NCI-H748 (cell line): ENCODE measurements around the gene PRKCE.

ENCODE experiments used
- DNase-seq: peaks from one replicate; lab custom pipeline; 2025; ENCODE audit not compliant: unreplicated experiment; lab: John Stamatoyannopoulos, UW

The PRKCE gene

DNA sequence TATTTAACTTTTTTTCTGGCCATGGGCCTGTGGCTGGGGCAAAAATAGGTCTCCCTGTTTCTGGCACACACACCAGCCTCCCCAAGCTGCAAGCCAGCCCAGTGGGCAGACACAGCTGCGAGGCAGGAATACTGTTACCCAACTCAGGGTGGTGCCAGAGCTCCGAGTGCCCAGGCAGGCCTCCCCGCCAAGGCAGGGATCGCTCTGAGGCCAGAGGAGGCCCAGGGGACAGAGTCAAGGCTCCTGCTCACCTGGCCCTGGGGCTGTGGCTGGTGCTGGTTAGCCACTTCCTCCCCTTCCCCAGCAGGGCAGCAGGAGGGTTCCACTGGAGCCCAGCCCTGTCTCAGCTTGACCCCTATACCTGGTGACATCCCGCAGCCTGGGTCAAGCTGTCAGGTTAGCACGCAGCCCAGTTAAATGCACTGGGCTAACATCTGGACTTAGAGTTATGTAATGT is 578.7 kb downstream of the PRKCE start:
- no peak for DNase-seq

DNA sequence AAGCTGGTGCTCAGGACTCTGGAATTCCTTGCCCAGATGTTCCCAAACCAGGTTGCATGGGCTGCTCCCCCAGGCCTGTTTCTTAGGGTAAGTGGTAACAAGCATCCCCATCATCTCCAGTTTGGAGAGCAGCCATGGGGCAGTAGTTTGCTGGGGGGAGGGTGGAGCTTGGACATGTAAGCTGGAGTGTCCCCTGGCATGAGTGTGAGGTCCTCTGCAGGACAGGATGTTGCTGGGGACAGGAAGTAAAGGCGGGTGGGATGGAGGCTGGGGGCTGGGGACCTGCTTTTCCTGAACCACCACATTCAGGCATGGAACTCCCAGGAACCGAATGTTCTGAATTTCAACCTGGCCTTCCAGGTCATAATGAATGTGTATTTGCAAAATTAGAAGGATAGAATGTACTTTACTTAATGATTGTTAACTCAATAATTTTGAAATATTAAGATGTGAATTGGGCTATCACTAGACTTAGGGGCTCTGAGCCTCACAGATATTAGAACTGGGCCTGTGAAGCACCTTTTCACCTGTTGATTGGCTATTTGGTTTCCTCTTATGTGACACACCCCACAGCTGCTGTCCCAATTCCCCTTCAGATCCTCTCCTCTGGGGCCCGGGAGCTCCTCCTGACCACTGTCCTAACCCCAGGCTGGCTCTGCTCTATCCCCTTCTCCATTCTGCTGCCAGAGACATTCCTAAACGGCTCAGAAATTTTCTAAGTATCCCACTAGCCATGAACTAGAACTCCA is 579.4 kb downstream of the PRKCE start:
- DNase-seq, result no peak

DNA sequence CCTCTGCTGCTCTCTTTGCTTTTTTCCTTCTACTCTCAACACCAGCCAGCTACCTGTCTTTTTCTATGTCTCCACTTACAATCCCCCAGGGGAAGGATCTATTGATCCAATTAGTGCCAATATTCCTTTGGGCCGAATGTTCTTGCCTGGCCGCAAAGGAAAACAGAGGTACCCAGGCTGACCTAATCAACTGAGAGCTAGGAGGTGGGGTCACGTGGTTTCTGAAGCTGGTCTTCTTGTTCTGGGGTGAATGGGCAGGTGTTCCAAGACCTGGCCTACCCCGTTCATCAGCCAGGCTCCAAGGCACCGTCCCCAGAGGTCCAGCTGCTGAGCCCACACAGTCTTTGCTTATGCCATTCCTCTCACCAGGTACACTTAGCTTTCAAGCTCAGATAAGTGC is 580.2 kb downstream of the PRKCE start:
- DNase-seq, result no peak

DNA sequence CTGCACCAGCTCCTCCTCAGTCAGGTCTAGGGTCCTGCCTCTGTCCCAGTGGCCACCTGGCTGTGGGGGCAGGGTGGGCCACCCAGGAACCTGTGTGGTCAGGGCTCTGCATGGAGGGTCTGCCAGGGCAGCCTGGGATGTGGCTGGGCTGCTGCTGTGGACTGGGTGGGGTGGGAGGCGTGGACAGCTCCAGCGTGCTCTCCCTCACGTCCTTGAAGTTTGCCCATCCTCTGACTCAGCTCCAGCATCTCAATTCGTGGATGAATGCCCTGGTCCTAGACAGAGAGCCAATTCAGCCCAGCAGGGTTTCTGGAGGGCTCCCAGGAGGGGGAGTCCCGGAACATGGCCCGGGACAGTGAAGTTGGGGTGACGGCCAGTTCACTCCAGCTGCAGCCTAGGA is 581.4 kb downstream of the PRKCE start:
- no peak for DNase-seq

DNA sequence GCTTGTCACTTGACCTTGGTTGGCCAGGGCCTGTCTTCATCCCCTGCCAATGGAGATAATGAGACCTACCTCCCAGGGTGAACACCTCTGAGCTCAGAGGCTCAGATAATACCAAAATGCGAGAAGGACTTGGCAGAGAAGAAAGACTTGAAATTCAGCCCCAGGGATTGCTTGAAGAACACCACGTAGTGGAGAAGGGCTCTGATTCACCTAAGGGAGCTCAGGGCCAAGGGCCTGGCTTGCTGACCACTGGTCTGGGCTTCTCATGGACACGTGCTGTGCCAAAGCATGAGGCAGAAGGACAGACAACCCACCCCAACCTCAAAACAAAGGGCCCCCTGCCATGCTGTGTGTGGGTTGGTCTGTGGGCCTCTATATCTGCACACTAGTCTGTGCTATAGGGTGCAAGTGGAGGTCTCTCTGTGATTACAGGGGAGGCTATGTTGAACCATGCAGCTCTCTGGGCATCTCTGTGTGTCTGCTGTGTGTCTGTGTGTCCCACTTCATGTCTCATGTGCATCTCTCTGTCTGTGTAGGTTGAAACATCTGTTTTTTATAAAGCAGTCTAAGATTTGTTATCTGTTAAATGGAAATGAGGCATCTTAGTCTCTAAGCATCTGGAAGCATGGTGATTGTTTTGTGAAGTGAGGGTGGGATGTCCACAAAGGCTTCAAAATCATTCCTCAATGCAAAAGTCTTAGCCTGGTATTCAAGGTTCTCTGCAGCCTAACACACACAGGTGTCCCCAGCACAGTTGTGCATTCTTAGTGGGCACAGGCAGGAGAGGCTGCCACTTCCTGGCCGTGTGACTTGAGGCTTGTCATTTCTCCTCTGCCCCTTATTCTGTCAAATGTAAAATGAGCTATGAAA is 584.8 kb downstream of the PRKCE start:
- DNase-seq, result no peak

DNA sequence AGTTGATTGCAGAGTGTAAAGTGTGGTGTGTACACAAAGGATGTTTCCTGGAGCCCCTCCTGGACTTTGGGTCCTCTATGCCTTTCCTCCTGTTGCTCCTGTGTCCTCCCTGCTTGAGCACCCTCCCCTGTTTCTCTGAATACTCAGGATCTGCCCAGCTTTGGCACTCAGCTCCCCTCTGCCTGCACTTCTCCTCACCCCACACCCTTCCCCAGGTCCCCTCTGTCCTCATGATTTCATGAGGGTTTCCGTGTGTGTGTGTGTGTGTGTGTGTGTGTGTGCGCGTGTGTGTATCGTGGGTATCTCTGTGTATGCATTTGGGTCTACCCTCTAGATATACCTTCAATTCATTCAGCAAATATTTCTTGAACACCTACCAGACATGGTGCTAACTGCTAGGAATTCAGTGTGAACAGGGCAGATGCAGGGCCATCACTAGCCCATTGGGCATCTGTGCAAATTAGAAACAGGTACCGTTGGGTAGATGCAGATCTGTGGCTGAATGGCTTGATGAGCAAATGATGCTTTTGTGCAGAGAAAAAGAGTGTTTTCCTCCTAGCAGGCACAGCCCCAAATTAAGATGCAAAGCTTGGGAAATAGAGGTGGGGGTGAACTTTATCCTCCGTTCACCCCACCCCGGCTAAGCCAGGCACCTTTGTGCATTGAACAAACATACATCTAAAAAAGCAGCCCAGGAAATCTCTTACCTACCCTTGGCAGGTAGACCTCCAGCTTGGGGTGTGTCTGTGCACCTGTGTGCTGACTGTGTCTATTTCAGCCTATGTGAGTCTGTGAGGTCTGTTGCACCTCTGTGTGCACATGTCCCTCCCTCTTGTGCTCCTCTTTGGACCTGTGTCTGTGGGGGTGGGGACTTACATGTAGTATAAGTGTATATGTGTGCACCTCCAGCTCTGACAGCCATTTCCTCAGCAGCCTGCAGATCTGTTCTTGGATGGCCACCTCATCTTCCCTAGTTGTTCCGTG is 585.7 kb downstream of the PRKCE start:
- no peak for DNase-seq
